IMR-90 (cell line): ENCODE results near the gene COL25A1. TPM values are rescaled to one million over a fixed set of nuclear protein-coding genes. Genes with fewer than 3 reads are reported as not detected.

Source experiments
- ATAC-seq: fragments of 200-7000 bp; cut with Tn5 transposase; 2 replicates; pipeline ENCODE4 v1.9.1; 2020; ENCODE audit warnings: low read depth, mild to moderate bottlenecking, moderate library complexity
- BruUV-seq: library from RNA; stranded (reverse); fragments of 400-500 nt; replicated peaks from 2 replicates; lab custom pipeline; 2021; lab: Mats Ljungman, UMichigan
- CTCF ChIA-PET: fragments of 300-600 bp; formaldehyde crosslinking; extraction: SDS; loops from one replicate; lab custom pipeline; 2021; ENCODE audit warnings: antibody characterized with exemption; lab: Yijun Ruan, JAX
- POLR2A ChIA-PET: fragments of 300-600 bp; sonication (Branson Sonifier 250); formaldehyde crosslinking; loops from one replicate; lab custom pipeline; 2022; ENCODE audit warnings: antibody characterized with exemption; ENCODE audit not compliant: unreplicated experiment; lab: Charles Lee
- DNase-seq: peaks from one replicate; pipeline ENCODE4 v3.0.0; 2013
- H2AFZ ChIP-seq: replicated peaks from 2 replicates; pipeline ENCODE3; 2013; ENCODE audit warnings: low read length, mild to moderate bottlenecking; ENCODE audit not compliant: poor library complexity
- H2AK5ac ChIP-seq: 2 replicates; pipeline ENCODE4 v1.6.1; 2013; ENCODE audit warnings: low read depth, low read length, inconsistent platforms
- H2AK9ac ChIP-seq: replicated peaks from 2 replicates; pipeline ENCODE3; 2013; ENCODE audit warnings: mild to moderate bottlenecking, low read depth, low read length, moderate library complexity; ENCODE audit not compliant: poor library complexity
- H2BK120ac ChIP-seq: 2 replicates; pipeline ENCODE4 v1.6.1; 2013; ENCODE audit warnings: low read depth, low read length, inconsistent platforms
- H2BK15ac ChIP-seq: 3 replicates; pipeline ENCODE4 v1.6.1; 2013; ENCODE audit warnings: low read depth, low read length, inconsistent platforms
- H2BK20ac ChIP-seq: 2 replicates; pipeline ENCODE4 v1.6.1; 2013; ENCODE audit warnings: low read depth, mild to moderate bottlenecking, inconsistent platforms, low read length, moderate library complexity
- H2BK5ac ChIP-seq: 2 replicates; pipeline ENCODE4 v1.6.1; 2013; ENCODE audit warnings: mild to moderate bottlenecking, low read depth, low read length, inconsistent platforms; ENCODE audit not compliant: poor library complexity, severe bottlenecking
- H3K14ac ChIP-seq: replicated peaks from 2 replicates; pipeline ENCODE4 v1.6.1; 2013; ENCODE audit warnings: low read depth, low read length, inconsistent platforms
- H3K18ac ChIP-seq: 2 replicates; pipeline ENCODE4 v1.6.1; 2013; ENCODE audit warnings: low read depth, low read length, control low read depth
- H3K23ac ChIP-seq: 2 replicates; pipeline ENCODE4 v1.6.1; 2013; ENCODE audit warnings: low read depth, low read length, inconsistent platforms
- H3K27ac ChIP-seq: 2 replicates; pipeline ENCODE4 v1.5.1; 2013; ENCODE audit warnings: mild to moderate bottlenecking, control low read depth, low read length; ENCODE audit not compliant: insufficient read depth
- H3K27me3 ChIP-seq: 2 replicates; pipeline ENCODE4 v1.6.1; 2013; ENCODE audit warnings: low read length; ENCODE audit not compliant: control insufficient read depth, insufficient read depth
- H3K36me3 ChIP-seq: 2 replicates; pipeline ENCODE4 v1.6.1; 2013; ENCODE audit warnings: low read length, mixed read lengths; ENCODE audit not compliant: control insufficient read depth, insufficient read depth
- H3K4ac ChIP-seq: 2 replicates; pipeline ENCODE4 v1.6.1; 2013; ENCODE audit warnings: low read depth, low read length, inconsistent platforms
- H3K4me1 ChIP-seq: 2 replicates; pipeline ENCODE4 v1.6.1; 2013; ENCODE audit warnings: low read length, mixed read lengths; ENCODE audit not compliant: control insufficient read depth, insufficient read depth
- H3K4me2 ChIP-seq: 2 replicates; pipeline ENCODE4 v1.6.1; 2013; ENCODE audit warnings: low read depth, mild to moderate bottlenecking, control low read depth, low read length, moderate library complexity
- H3K4me3 ChIP-seq: 2 replicates; pipeline ENCODE4 v1.5.1; 2013; ENCODE audit warnings: low read depth, mild to moderate bottlenecking, control low read depth, low read length, moderate library complexity; ENCODE audit not compliant: insufficient read depth
- H3K56ac ChIP-seq: 2 replicates; pipeline ENCODE4 v1.6.1; 2013; ENCODE audit warnings: low read length, inconsistent platforms; ENCODE audit not compliant: insufficient read depth; ENCODE audit errors: extremely low read depth
- H3K79me1 ChIP-seq, 2 experiments: 2 replicates each; pipeline ENCODE4 v1.6.1; 2013; ENCODE audit warnings: low read length in 2 of 2, inconsistent platforms in 1 of 2, low read depth in 1 of 2
- H3K9ac ChIP-seq: 2 replicates; pipeline ENCODE4 v1.6.1; 2013; ENCODE audit warnings: low read depth, low read length, control low read depth
- H3K9me1 ChIP-seq: 2 replicates; pipeline ENCODE4 v1.6.1; 2013; ENCODE audit warnings: low read length, inconsistent platforms; ENCODE audit not compliant: insufficient read depth
- H3K9me3 ChIP-seq: 2 replicates; pipeline ENCODE4 v1.6.1; 2013; ENCODE audit warnings: low read length; ENCODE audit not compliant: control insufficient read depth, insufficient read depth
- H4K20me1 ChIP-seq: 2 replicates; pipeline ENCODE4 v1.6.1; 2013; ENCODE audit warnings: low read length, inconsistent platforms; ENCODE audit not compliant: insufficient read depth
- H4K5ac ChIP-seq: 2 replicates; pipeline ENCODE4 v1.6.1; 2013; ENCODE audit warnings: mild to moderate bottlenecking, low read depth, low read length, control low read depth
- H4K8ac ChIP-seq, 2 experiments: 2 replicates each; pipeline ENCODE4 v1.6.1; 2013; ENCODE audit warnings: low read depth in 2 of 2, low read length in 2 of 2, control low read depth in 1 of 2, inconsistent platforms in 1 of 2
- H4K91ac ChIP-seq: 2 replicates; pipeline ENCODE4 v1.6.1; 2013; ENCODE audit warnings: low read depth, low read length, inconsistent platforms; ENCODE audit not compliant: insufficient read depth
- BHLHE40 ChIP-seq: fragments of 150-350 bp; IDR thresholded peaks from 2 replicates; pipeline ENCODE4 v1.6.1; 2016; ENCODE audit warnings: mild to moderate bottlenecking, low read depth, low read length
- CEBPB ChIP-seq: IDR thresholded peaks from 2 replicates; pipeline ENCODE4 v1.6.1; 2012; ENCODE audit warnings: low read depth, low read length, improper control_type of control experiment
- CHD1 ChIP-seq: IDR thresholded peaks from 2 replicates; pipeline ENCODE4 v1.6.1; 2012; ENCODE audit warnings: low read depth, low read length, improper control_type of control experiment
- CTCF ChIP-seq: conservative IDR thresholded peaks from 2 replicates; pipeline ENCODE4 v1.5.1; 2012; ENCODE audit warnings: mild to moderate bottlenecking, low read depth, low read length, improper control_type of control experiment
- ELK1 ChIP-seq: fragments of 150-350 bp; IDR thresholded peaks from 2 replicates; pipeline ENCODE4 v1.6.1; 2016; ENCODE audit warnings: low read depth, mild to moderate bottlenecking, low read length, moderate library complexity, borderline replicate concordance
- FOS ChIP-seq: fragments of 150-350 bp; IDR thresholded peaks from 2 replicates; pipeline ENCODE4 v1.6.1; 2016; ENCODE audit warnings: low read depth, low read length
- MAFK ChIP-seq: IDR thresholded peaks from 2 replicates; pipeline ENCODE4 v1.6.1; 2012; ENCODE audit warnings: low read depth, low read length, improper control_type of control experiment
- MAZ ChIP-seq: IDR thresholded peaks from 2 replicates; pipeline ENCODE4 v1.6.1; 2012; ENCODE audit warnings: low read depth, mild to moderate bottlenecking, low read length, improper control_type of control experiment, moderate library complexity, borderline replicate concordance
- MXI1 ChIP-seq: IDR thresholded peaks from 2 replicates; pipeline ENCODE4 v1.6.1; 2012; ENCODE audit warnings: low read depth, mild to moderate bottlenecking, low read length, moderate library complexity, borderline replicate concordance
- NFE2L2 ChIP-seq: fragments of 150-350 bp; IDR thresholded peaks from 2 replicates; pipeline ENCODE4 v1.6.1; 2016; ENCODE audit warnings: low read depth, mild to moderate bottlenecking, low read length
- POLR2A ChIP-seq: IDR thresholded peaks from 2 replicates; pipeline ENCODE4 v1.6.1; 2012; ENCODE audit warnings: mild to moderate bottlenecking, low read depth, low read length
- RAD21 ChIP-seq: IDR thresholded peaks from 2 replicates; pipeline ENCODE4 v1.6.1; 2012; ENCODE audit warnings: low read length, improper control_type of control experiment
- RCOR1 ChIP-seq: IDR thresholded peaks from 2 replicates; pipeline ENCODE4 v1.6.1; 2012; ENCODE audit warnings: mild to moderate bottlenecking, low read length, improper control_type of control experiment; ENCODE audit not compliant: insufficient replicate concordance
- RFX5 ChIP-seq: IDR thresholded peaks from 2 replicates; pipeline ENCODE4 v1.8.0; 2012; ENCODE audit warnings: low read depth, mild to moderate bottlenecking, low read length, moderate library complexity
- SMC3 ChIP-seq: fragments of 150-350 bp; IDR thresholded peaks from 2 replicates; pipeline ENCODE4 v1.6.1; 2016; ENCODE audit warnings: low read depth, mild to moderate bottlenecking, antibody characterized with exemption, low read length, moderate library complexity
- WGBS, 2 experiments: methylation state at CpG; one replicate each; pipeline versions ENCODE4 v1.1.5 to v1.1.7; 2013; ENCODE audit warnings: missing lambda C conversion rate in 2 of 2; ENCODE audit not compliant: insufficient read length in 1 of 2; ENCODE audit errors: extremely low coverage in 2 of 2; 5-methylcytosine and 5-hydroxymethylcytosine counted together
- dilution Hi-C: fragments of 300-500 bp; cut with HindIII; formaldehyde crosslinking; loops from one replicate; pipeline ENCODE4 v1.14.3; 2018; ENCODE audit warnings: low sequenced_read_pairs; ENCODE audit not compliant: unreplicated experiment
- in situ Hi-C: fragments of 300-500 bp; cut with MboI; formaldehyde crosslinking; loops from 3 replicates; pipeline ENCODE4 v1.14.3; 2019; ENCODE audit warnings: low sequenced_read_pairs, inconsistent platforms, mixed read lengths
- intact Hi-C: fragments of 100-400 bp; cut with micrococcal nuclease; formaldehyde crosslinking; loops from 2 replicates; pipeline ENCODE4 v1.10.0; 2022
- polyA plus RNA-seq, 3 experiments: library from polyadenylated mRNA; depleted of rRNA; stranded (reverse); fragments of >200 nt; gene quantifications; 2 replicates each; pipeline ENCODE4 v1.2.3, GENCODE V29; 2012; ENCODE audit warnings: low replicate concordance in 1 of 3
- total RNA-seq: library from RNA; depleted of rRNA; stranded (reverse); fragments of >200 nt; gene quantifications from 2 replicates; pipeline ENCODE4 v1.2.3, GENCODE V29; 2012
- TF ChIP-seq, protein P1 (sequence below): fragments of 150-350 bp; IDR thresholded peaks from 2 replicates; pipeline ENCODE4 v1.6.1; 2017; ENCODE audit warnings: mild to moderate bottlenecking, antibody characterized with exemption, low read length, low read depth

The COL25A1 gene
- total and polyA plus RNA-seq, 2 of the 4 experiments (the other 2 are of a cell fraction): under 0.01 to 0.05 TPM

DNA sequence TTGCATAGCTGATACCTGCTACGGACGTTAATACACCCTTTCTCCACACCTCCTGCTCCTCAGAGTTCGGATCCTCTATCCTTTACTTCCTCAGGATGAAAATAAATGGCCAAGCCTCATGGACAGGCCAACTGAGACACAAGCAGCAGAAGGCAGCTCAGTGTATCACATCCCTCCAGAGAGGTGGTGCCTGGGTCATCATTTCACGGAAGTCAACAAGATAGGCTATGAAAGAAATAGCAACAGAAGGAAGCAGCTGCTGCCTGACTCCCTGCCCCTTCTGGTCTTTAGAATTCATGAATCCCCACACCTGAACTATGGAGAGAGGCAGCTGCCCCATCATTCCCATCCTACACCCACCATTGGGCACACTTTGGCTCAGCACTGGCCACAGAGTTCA is 272.5 kb downstream of the COL25A1 start:
- CTCF ChIA-PET: interaction anchor here (0.7 kb wide), 1 partner anchor 9 kb away, joined by 3 read pairs; no protein-coding TSS in a partner anchor
- Histone ChIP-seq H3K4ac (no peak overlapping the region), H3K14ac (no peak overlapping the region), H3K56ac (no peak overlapping the region), H3K27ac (no peak overlapping the region), H3K9me1 (peaks cover 2% of the 10 kb centered on the region; the same call in 1 of the 2 replicates), H2AFZ (no peak overlapping the region), H2BK5ac (no peak overlapping the region), H4K8ac (no peak overlapping the region), H4K20me1 (no peaks in the 10 kb centered on the region), H2AK5ac (0 out of 2 replicates have a peak overlapping the region, but pooled peaks have one; percentile 47), H3K9ac (no peak overlapping the region), H2AK9ac (peak overlapping the region; percentile 65), H3K27me3 (no peaks in the 10 kb centered on the region), H2BK15ac (no peak overlapping the region), H3K18ac (no peak overlapping the region), H4K91ac (no peak overlapping the region), H3K23ac (no peak overlapping the region), H3K36me3 (no peaks in the 10 kb centered on the region), H3K9me3 (no peaks in the 10 kb centered on the region), H4K5ac (no peak overlapping the region), H3K4me1 (peaks cover 3% of the 10 kb centered on the region), H2BK20ac (no peak overlapping the region; the same call in 1 of the 2 replicates), H2BK120ac (no peak overlapping the region), H3K4me3 (no peak overlapping the region), H3K4me2 (no peak overlapping the region), H3K79me1 (no peaks in the 10 kb centered on the region)
- in situ Hi-C loops: no loop called here
- POLR2A ChIA-PET: no interaction called here
- TF ChIP-seq RAD21: no peak
- TF ChIP-seq CEBPB: no peak
- TF ChIP-seq, protein P1, sequence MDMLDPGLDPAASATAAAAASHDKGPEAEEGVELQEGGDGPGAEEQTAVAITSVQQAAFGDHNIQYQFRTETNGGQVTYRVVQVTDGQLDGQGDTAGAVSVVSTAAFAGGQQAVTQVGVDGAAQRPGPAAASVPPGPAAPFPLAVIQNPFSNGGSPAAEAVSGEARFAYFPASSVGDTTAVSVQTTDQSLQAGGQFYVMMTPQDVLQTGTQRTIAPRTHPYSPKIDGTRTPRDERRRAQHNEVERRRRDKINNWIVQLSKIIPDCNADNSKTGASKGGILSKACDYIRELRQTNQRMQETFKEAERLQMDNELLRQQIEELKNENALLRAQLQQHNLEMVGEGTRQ: no peak
- no peak for TF ChIP-seq BHLHE40
- TF ChIP-seq NFE2L2: no peak
- no peak for TF ChIP-seq RCOR1
- TF ChIP-seq MAFK: no peak
- TF ChIP-seq CTCF: no peak
- TF ChIP-seq CHD1: no peak
- TF ChIP-seq RFX5: no peak
- no peak for TF ChIP-seq FOS
- no peak for TF ChIP-seq MXI1
- TF ChIP-seq POLR2A: no peak
- no peak for TF ChIP-seq MAZ
- TF ChIP-seq SMC3: no peak
- no peak for TF ChIP-seq ELK1
- BruUV-seq: no TSS peak
- no peak for ATAC-seq
- dilution Hi-C loops: no loop called here
- intact Hi-C loops: no loop called here
- no CpG with 5 or more reads among the region's 4 CpGs for WGBS, 2 experiments
- DNase-seq: no peak
